DMS 273 (cell line): ENCODE data around the gene ITGA5.

ENCODE experiments used
- DNase-seq: peaks from one replicate; lab custom pipeline; 2025; ENCODE audit not compliant: unreplicated experiment; lab: John Stamatoyannopoulos, UW

The ITGA5 gene

GRCh38 chr12:54412786-54413185 is 6.3 kb downstream of the ITGA5 start:
- DNase-seq, result no peak

GRCh38 chr12:54412348-54412747 is 6.7 kb downstream of the ITGA5 start:
- DNase-seq, result no peak

- no peak for DNase-seq
These were observed 7.5 kb downstream of the ITGA5 start for GRCh38 chr12:54411391-54412241.

- no peak for DNase-seq
These were observed 9.8 kb downstream of the ITGA5 start for GRCh38 chr12:54409267-54409666.

- DNase-seq, result no peak
These were observed 11.7 kb downstream of the ITGA5 start for GRCh38 chr12:54407183-54407905.

- no peak for DNase-seq
These were observed 13.5 kb downstream of the ITGA5 start for GRCh38 chr12:54405573-54405972.

- DNase-seq, result no peak
These were observed 14.0 kb downstream of the ITGA5 start for GRCh38 chr12:54405106-54405505.

GRCh38 chr12:54404061-54405004 is 14.7 kb downstream of the ITGA5 start:
- DNase-seq, result peak; percentile 72

GRCh38 chr12:54401119-54401518 is 17.9 kb downstream of the ITGA5 start:
- no peak for DNase-seq

GRCh38 chr12:54398995-54399793 is 19.9 kb downstream of the ITGA5 start:
- DNase-seq, result peak; percentile 81

GRCh38 chr12:54398218-54398617 is 20.8 kb downstream of the ITGA5 start:
- no peak for DNase-seq

GRCh38 chr12:54397157-54397556 is 21.9 kb downstream of the ITGA5 start:
- no peak for DNase-seq

GRCh38 chr12:54395545-54395944 is 23.5 kb downstream of the ITGA5 start:
- DNase-seq, result no peak

- no peak for DNase-seq
These were observed 24.1 kb downstream of the ITGA5 start for GRCh38 chr12:54394986-54395385.

GRCh38 chr12:54394281-54394719 is 24.8 kb downstream of the ITGA5 start:
- peak; percentile 85 for DNase-seq

- no peak for DNase-seq
These were observed 25.3 kb downstream of the ITGA5 start for GRCh38 chr12:54393743-54394142.

GRCh38 chr12:54393207-54393609 is 25.9 kb downstream of the ITGA5 start:
- DNase-seq, result peak; percentile 63

- DNase-seq, result peak; percentile 20
These were observed 26.4 kb downstream of the ITGA5 start for GRCh38 chr12:54392485-54393206.

- peak; percentile 80 for DNase-seq
These were observed 28.2 kb downstream of the ITGA5 start for GRCh38 chr12:54390668-54391551.
